C4-2B (cell line): ENCODE results near the gene DLST.

Experiments used
- H3K27ac ChIP-seq: fragments of 450-650 bp; 2 replicates; pipeline ENCODE4 v1.5.1; 2017
- ZFX ChIP-seq: fragments of 450-650 bp; IDR thresholded peaks from 2 replicates; pipeline ENCODE4 v1.6.1; 2017
- TF ChIP-seq, protein P1 (sequence below): fragments of 450-650 bp; conservative IDR thresholded peaks from 2 replicates; pipeline ENCODE4 v1.5.1; 2017; ENCODE audit warnings: mild to moderate bottlenecking

Gene DLST

GRCh38 chr14:74897642-74898041 is 15.9 kb downstream of the DLST start:
- H3K27ac ChIP-seq = no peak overlapping the region
- no peak for TF ChIP-seq ZFX
- TF ChIP-seq, protein P1, sequence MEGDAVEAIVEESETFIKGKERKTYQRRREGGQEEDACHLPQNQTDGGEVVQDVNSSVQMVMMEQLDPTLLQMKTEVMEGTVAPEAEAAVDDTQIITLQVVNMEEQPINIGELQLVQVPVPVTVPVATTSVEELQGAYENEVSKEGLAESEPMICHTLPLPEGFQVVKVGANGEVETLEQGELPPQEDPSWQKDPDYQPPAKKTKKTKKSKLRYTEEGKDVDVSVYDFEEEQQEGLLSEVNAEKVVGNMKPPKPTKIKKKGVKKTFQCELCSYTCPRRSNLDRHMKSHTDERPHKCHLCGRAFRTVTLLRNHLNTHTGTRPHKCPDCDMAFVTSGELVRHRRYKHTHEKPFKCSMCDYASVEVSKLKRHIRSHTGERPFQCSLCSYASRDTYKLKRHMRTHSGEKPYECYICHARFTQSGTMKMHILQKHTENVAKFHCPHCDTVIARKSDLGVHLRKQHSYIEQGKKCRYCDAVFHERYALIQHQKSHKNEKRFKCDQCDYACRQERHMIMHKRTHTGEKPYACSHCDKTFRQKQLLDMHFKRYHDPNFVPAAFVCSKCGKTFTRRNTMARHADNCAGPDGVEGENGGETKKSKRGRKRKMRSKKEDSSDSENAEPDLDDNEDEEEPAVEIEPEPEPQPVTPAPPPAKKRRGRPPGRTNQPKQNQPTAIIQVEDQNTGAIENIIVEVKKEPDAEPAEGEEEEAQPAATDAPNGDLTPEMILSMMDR = no peak

DNA sequence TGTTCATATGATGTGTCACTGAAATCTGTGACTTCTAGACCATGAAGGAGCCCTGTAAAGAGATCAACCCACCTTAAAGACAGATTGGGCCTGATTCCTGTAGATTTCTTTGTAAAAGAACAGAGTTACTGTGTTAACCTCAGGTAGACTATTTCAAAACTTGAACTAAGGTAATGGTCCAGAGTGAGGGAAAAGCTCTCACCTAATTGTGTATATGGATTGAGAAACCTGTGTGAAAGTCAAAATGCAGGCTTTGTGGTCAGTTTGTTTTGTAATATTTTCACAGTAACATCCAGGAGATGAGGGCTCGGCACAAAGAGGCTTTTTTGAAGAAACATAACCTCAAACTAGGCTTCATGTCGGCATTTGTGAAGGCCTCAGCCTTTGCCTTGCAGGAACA is 16.4 kb downstream of the DLST start:
- TF ChIP-seq ZFX = no peak
- TF ChIP-seq, protein P1 = no peak

DNA sequence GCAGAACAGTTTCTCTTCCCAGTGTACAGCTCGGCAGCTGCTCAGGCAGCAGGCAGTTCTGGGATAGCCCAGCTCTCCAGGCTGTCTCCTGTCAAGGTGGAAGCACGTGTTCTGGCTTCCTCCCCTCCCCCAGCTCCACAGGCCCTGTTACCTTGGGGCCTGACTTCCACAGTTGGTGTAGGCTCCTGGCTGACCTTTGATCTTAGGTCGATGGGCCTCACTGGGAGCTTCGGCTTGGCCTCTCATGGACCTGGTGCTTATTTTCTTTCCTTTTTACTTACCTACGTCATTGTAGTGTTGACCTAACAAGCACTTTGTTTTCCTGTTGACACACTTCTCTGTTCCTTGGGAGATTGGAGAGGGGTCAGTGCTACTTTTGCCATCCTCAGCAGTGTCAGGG is 17.0 kb downstream of the DLST start:
- H3K27ac ChIP-seq = no peak overlapping the region
- TF ChIP-seq, protein P1 = no peak
- no peak for TF ChIP-seq ZFX

More for the DNA sequence above, 16.4 kb downstream of the DLST start:
- H3K27ac ChIP-seq = no peak overlapping the region

GRCh38 chr14:74902941-74903705 is 21.4 kb downstream of the DLST start:
- no peak overlapping the region for H3K27ac ChIP-seq
- TF ChIP-seq ZFX = no peak
- TF ChIP-seq, protein P1 = no peak

DNA sequence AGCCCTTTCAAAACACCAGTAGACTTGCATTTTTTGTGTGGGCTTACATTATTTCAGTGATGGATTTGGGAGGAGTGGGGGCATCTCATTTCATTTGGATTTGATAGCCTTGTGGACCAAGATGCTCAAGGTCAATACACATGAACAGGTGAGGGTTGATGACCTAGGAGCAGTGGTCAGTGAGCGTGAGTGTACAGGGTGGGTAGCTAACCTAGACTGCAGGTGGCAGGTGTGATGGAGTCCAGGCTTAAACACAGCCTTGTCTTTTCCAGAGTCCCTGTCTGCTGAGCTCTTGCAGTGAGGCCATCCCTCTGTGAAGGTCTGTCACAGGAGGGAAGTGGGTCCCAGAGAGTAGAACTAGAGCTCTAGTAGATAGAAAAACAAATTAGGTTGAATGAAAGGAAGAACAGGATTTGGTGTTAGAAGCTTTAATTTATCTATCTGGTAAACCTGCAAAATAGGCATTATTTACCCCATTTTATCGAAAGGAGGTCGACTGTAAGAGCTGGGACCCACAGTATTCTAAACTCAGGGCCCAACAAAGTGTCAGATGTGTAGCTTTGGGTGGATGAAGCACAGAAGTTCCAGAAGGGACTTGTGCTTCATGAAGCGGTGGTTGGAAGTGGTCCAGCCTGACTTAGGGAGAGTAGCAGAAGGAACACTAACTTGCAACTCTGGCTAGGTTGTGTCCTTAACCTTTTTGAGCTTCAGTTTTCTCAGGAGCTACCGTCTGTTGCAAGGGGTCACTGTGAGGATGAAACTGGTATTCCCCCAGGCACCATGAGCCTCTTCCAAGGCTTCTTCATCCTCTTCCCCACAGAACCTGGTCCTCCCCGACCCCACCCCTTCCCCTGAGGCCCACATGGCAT is 23.2 kb downstream of the DLST start:
- H3K27ac ChIP-seq = no peak overlapping the region
- TF ChIP-seq, protein P1 = no peak

GRCh38 chr14:74905595-74906142 is 24.0 kb downstream of the DLST start:
- TF ChIP-seq, protein P1 = peak; percentile 98
- TF ChIP-seq ZFX = no peak
- no peak overlapping the region for H3K27ac ChIP-seq
